ENCODE results near the gene MSMP. TPM values are rescaled to one million over a fixed set of nuclear protein-coding genes. Genes with fewer than 3 reads are reported as not detected.

MSMP gene
- total RNA-seq, 1 donor from 2014 or later: not detected

GRCh38 chr9:35789541-35789940 is 35.5 kb upstream of the MSMP start:
- H3K4me3 ChIP-seq (ENCODE audit: low read depth, low read length): no peak overlapping the region
- no peak for TF ChIP-seq CTCF (conservative IDR thresholded peaks at IDR 0.05; ENCODE audit: low read depth, low read length)
- DNase-seq (ENCODE audit: low read depth): no peak

- no peak for TF ChIP-seq CTCF (conservative IDR thresholded peaks at IDR 0.05; ENCODE audit: low read depth, low read length)
- no peak for DNase-seq (ENCODE audit: low read depth)
- no peak overlapping the region for H3K4me3 ChIP-seq (ENCODE audit: low read depth, low read length)
Observed at GRCh38 chr9:35783418-35783817, 29.3 kb upstream of the MSMP start.

GRCh38 chr9:35781066-35781465 is 27.0 kb upstream of the MSMP start:
- no peak overlapping the region for H3K4me3 ChIP-seq (ENCODE audit: low read depth, low read length)
- no peak for DNase-seq (ENCODE audit: low read depth)
- TF ChIP-seq CTCF (conservative IDR thresholded peaks at IDR 0.05; ENCODE audit: low read depth, low read length): no peak

- no peak for DNase-seq (ENCODE audit: low read depth)
- H3K4me3 ChIP-seq (ENCODE audit: low read depth, low read length): no peak overlapping the region
- TF ChIP-seq CTCF (conservative IDR thresholded peaks at IDR 0.05; ENCODE audit: low read depth, low read length): no peak
Observed at GRCh38 chr9:35778496-35778895, 24.4 kb upstream of the MSMP start.

GRCh38 chr9:35776018-35776417 is 21.9 kb upstream of the MSMP start:
- no peak overlapping the region for H3K4me3 ChIP-seq (ENCODE audit: low read depth, low read length)
- DNase-seq (ENCODE audit: low read depth): no peak
- TF ChIP-seq CTCF (conservative IDR thresholded peaks at IDR 0.05; ENCODE audit: low read depth, low read length): no peak

GRCh38 chr9:35774907-35775635 is 21.0 kb upstream of the MSMP start:
- no peak for TF ChIP-seq CTCF (conservative IDR thresholded peaks at IDR 0.05; ENCODE audit: low read depth, low read length)
- no peak overlapping the region for H3K4me3 ChIP-seq (ENCODE audit: low read depth, low read length)
- DNase-seq (ENCODE audit: low read depth): no peak

GRCh38 chr9:35771943-35772342 is 17.9 kb upstream of the MSMP start:
- no peak for DNase-seq (ENCODE audit: low read depth)
- no peak overlapping the region for H3K4me3 ChIP-seq (ENCODE audit: low read depth, low read length)
- no peak for TF ChIP-seq CTCF (conservative IDR thresholded peaks at IDR 0.05; ENCODE audit: low read depth, low read length)

All from epithelial cell of proximal tubule (primary cell).